Neural crest cell (in vitro differentiated cells): ENCODE data around the gene HSD17B2. TPM values are rescaled to one million over a fixed set of nuclear protein-coding genes. Genes with fewer than 3 reads are reported as not detected.

ENCODE experiments used
- DNase-seq: peaks from one replicate; pipeline ENCODE4 v3.0.0; 2021; ENCODE audit warnings: low read depth, mixed read lengths, low spot score
- H3K27ac Mint-ChIP-seq: one replicate; pipeline ENCODE4 v1.8.0; 2021; ENCODE audit warnings: mild to moderate bottlenecking, mixed read lengths; ENCODE audit not compliant: unreplicated experiment
- H3K27me3 Mint-ChIP-seq: 2 replicates; pipeline ENCODE4 v1.8.0; 2021; ENCODE audit warnings: low read depth, mild to moderate bottlenecking, mixed read lengths
- H3K36me3 Mint-ChIP-seq: 2 replicates; pipeline ENCODE4 v1.8.0; 2021; ENCODE audit warnings: low read depth, mild to moderate bottlenecking, mixed read lengths
- H3K4me1 Mint-ChIP-seq: 2 replicates; pipeline ENCODE4 v1.8.0; 2021; ENCODE audit warnings: mixed read lengths
- H3K4me3 Mint-ChIP-seq: one replicate; pipeline ENCODE4 v1.8.0; 2021; ENCODE audit warnings: mild to moderate bottlenecking, mixed read lengths
- H3K9me3 Mint-ChIP-seq: 2 replicates; pipeline ENCODE4 v1.8.0; 2021; ENCODE audit warnings: mixed read lengths
- CTCF ChIP-seq: fragments of 200-600 bp; sonication (generic); conservative IDR thresholded peaks from 2 replicates; pipeline ENCODE4 v1.5.0; 2021; ENCODE audit warnings: antibody characterized with exemption, mild to moderate bottlenecking
- total RNA-seq: library from RNA; stranded (reverse); gene quantifications from 2 replicates; pipeline ENCODE4 v1.2.1, GENCODE V29; 2021

The HSD17B2 gene
- total RNA-seq, 1 donor from 2014 or later: not detected

- no peaks in the 10 kb centered on the region for H3K9me3 Mint-ChIP-seq
- no peak for DNase-seq
- H3K27ac Mint-ChIP-seq: no peak overlapping the region
- peaks cover 9% of the 10 kb centered on the region for H3K27me3 Mint-ChIP-seq
- no peaks in the 10 kb centered on the region for H3K4me1 Mint-ChIP-seq
- H3K36me3 Mint-ChIP-seq: no peaks in the 10 kb centered on the region
- TF ChIP-seq CTCF: peak; percentile 64
- H3K4me3 Mint-ChIP-seq: no peak overlapping the region
Measured at GRCh38 chr16:82031116-82032084, 3.7 kb upstream of the HSD17B2 start.

GRCh38 chr16:82033006-82033405 lies 2.0 kb upstream of the HSD17B2 start:
- Mint-ChIP-seq H3K27me3 (peaks cover 9% of the 10 kb centered on the region), H3K4me3 (no peak overlapping the region), H3K27ac (no peak overlapping the region), H3K4me1 (no peaks in the 10 kb centered on the region), H3K36me3 (no peaks in the 10 kb centered on the region), H3K9me3 (no peaks in the 10 kb centered on the region)
- no peak for TF ChIP-seq CTCF
- DNase-seq: no peak

- no peaks in the 10 kb centered on the region for H3K36me3 Mint-ChIP-seq
- no peak overlapping the region for H3K27ac Mint-ChIP-seq
- no peak overlapping the region for H3K4me3 Mint-ChIP-seq
- no peaks in the 10 kb centered on the region for H3K4me1 Mint-ChIP-seq
- peaks cover 13% of the 10 kb centered on the region for H3K27me3 Mint-ChIP-seq
- H3K9me3 Mint-ChIP-seq: no peaks in the 10 kb centered on the region
- no peak for DNase-seq
- TF ChIP-seq CTCF: no peak
Measured at GRCh38 chr16:82033683-82034300, 1.3 kb upstream of the HSD17B2 start.

DNA sequence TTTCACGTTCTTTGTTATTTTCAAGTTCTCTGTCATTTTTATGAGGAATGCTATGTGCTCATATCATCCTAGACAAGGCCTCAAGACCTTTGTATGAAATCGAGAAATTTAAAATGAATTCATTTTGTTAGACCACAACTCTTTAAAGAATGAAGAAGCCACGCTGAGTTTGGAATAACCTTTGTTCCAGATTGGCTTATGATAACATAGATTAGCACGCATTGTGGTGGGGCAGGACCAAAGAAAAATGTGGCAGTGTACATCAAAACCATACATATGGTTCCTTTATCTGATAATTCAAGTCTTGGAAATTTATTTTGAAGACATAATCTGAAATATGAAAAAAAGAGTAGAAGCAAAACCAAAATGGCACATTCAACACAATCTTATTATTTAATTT lies 2.2 kb downstream of the HSD17B2 start:
- H3K4me1 Mint-ChIP-seq: no peaks in the 10 kb centered on the region
- H3K4me3 Mint-ChIP-seq: no peak overlapping the region
- TF ChIP-seq CTCF: no peak
- H3K27ac Mint-ChIP-seq: no peak overlapping the region
- no peaks in the 10 kb centered on the region for H3K36me3 Mint-ChIP-seq
- DNase-seq: no peak
- H3K27me3 Mint-ChIP-seq: peaks cover 12% of the 10 kb centered on the region
- H3K9me3 Mint-ChIP-seq: no peaks in the 10 kb centered on the region

- DNase-seq: no peak
- no peak for TF ChIP-seq CTCF
- Mint-ChIP-seq H3K4me1 (no peaks in the 10 kb centered on the region), H3K9me3 (no peaks in the 10 kb centered on the region), H3K36me3 (no peaks in the 10 kb centered on the region), H3K27me3 (peaks cover 10% of the 10 kb centered on the region), H3K4me3 (no peak overlapping the region), H3K27ac (no peak overlapping the region)
Measured at GRCh38 chr16:82037666-82038065, 2.6 kb downstream of the HSD17B2 start.
